Measurements from ENCODE around the gene IL19. TPM values are rescaled to one million over a fixed set of nuclear protein-coding genes. Genes with fewer than 3 reads are reported as not detected.

IL19 gene
- total RNA-seq, 4 donors from 2014 or later = 0.76 TPM; not detected in 3

DNA sequence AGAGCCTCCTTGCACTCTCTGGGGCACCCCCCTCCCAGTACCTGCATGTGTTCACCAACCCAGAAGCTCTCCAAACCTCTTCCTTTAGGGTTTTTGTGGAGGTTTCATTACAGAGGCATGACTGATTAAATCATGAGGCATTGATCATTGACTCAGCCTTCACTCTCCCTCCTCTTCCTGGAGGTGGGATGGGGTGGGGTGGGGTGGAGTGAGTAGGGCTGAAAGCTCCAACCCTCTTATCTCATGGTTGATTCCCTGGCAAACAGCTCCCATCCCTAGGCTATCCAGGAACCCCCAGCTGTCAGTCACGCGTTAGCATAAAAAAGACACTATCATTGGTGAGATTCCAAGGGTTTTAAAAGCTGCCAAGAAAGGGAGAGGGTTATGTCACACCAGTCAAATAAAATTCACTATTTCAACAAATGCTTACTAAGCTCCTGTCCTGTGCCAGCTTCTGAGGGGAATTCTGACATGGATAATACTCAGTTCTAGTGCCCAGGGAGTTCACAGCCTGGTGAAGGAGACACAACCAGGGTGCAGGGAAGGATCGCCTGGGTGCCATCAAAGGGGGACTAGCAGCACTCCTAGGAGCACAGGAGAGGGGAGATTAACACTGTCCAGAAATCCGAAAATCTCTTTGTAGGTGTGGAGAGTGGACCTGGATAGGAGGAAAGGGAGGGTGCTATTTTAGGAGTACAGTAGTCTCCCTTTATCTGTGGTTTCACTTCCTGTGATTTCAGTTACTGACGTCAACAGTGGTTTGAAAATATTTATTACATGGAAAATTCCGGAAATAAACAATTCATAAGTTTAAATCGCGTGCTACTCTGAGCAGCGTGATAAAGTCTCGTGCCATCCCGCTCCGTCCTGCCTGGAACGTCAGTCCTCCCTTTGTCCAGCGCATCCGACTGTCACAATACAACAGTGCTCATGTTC lies 119.8 kb downstream of the IL19 start:
- TF ChIP-seq, protein P1, sequence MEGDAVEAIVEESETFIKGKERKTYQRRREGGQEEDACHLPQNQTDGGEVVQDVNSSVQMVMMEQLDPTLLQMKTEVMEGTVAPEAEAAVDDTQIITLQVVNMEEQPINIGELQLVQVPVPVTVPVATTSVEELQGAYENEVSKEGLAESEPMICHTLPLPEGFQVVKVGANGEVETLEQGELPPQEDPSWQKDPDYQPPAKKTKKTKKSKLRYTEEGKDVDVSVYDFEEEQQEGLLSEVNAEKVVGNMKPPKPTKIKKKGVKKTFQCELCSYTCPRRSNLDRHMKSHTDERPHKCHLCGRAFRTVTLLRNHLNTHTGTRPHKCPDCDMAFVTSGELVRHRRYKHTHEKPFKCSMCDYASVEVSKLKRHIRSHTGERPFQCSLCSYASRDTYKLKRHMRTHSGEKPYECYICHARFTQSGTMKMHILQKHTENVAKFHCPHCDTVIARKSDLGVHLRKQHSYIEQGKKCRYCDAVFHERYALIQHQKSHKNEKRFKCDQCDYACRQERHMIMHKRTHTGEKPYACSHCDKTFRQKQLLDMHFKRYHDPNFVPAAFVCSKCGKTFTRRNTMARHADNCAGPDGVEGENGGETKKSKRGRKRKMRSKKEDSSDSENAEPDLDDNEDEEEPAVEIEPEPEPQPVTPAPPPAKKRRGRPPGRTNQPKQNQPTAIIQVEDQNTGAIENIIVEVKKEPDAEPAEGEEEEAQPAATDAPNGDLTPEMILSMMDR (IDR thresholded peaks at IDR 0.05) = no peak
- no peak for TF ChIP-seq POLR2A (IDR thresholded peaks at IDR 0.05)

DNA sequence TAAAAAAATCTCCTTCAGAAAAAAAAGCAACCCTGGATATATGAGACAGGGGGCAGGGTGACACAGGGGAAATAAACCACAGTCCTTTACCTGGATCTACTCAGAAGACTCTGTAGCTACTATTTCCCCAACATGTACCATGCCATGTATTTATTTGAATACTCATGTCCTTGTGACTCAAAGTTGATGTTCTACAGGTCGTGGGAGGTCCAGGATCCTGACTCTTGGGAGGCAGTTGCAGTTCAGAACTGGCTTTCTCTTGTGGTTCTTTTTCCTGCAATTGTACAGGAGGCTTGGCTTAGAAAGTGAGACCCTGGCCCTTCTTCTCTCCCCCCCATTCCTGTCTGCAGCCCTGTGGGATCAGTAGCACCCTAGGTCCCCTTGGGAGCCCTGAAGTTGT lies 120.8 kb downstream of the IL19 start:
- DNase-seq = no peak
- Histone ChIP-seq H3K27ac (no peak overlapping the region), H3K9me3 (no peaks in the 10 kb centered on the region), H3K4me3 (no peak overlapping the region), H3K4me1 (no peaks in the 10 kb centered on the region), H3K36me3 (no peaks in the 10 kb centered on the region), H3K27me3 (no peaks in the 10 kb centered on the region)
- TF ChIP-seq POLR2A (IDR thresholded peaks at IDR 0.05) = no peak
- TF ChIP-seq, protein P1 (IDR thresholded peaks at IDR 0.05) = no peak
- intact Hi-C loops (cut with DNase I; ENCODE audit: low total_unique reads) = no loop called here

More for the DNA sequence above, 119.8 kb downstream of the IL19 start:
- DNase-seq = no peak
- Histone ChIP-seq H3K27ac (no peak overlapping the region), H3K36me3 (no peaks in the 10 kb centered on the region), H3K9me3 (no peaks in the 10 kb centered on the region), H3K4me1 (no peaks in the 10 kb centered on the region), H3K27me3 (no peaks in the 10 kb centered on the region), H3K4me3 (no peak overlapping the region)
- intact Hi-C loops (cut with DNase I; ENCODE audit: low total_unique reads) = no loop called here

Small RNA genes lying within 50 kb of the gene (small RNA-seq; reads per million reads assigned to genes)
- gene RF00019 = not detected

Other genes with a start within 250 kb of the IL19 start
- gene EIF2D, start 158.3 kb upstream of the IL19 start, total RNA-seq = 100 to 1,000 TPM in 1 of 4 donors, 10 to 100 TPM in 3; 19.1 to 106 (median 54.2) TPM
- gene DYRK3, start 135.2 kb upstream of the IL19 start, total RNA-seq = 10 to 100 TPM; 10.8 to 24.7 (median 14.7) TPM
- gene MAPKAPK2, start 85.9 kb upstream of the IL19 start, total RNA-seq = 10 to 100 TPM; 17.1 to 89.2 (median 27.4) TPM
- 1 to 10 TPM in 1 of 4 donors, under 1 TPM in 1, not detected in 2; 0.55 to 3.2 TPM for gene IL10, start 1.7 kb downstream of the IL19 start, total RNA-seq
- 10 to 100 TPM in 1 of 4 donors, not detected in 3; 40.6 TPM for gene IL20, start 94.8 kb downstream of the IL19 start, total RNA-seq
- gene IL24, start 126.7 kb downstream of the IL19 start, total RNA-seq = not detected
- gene FCMR, start 151.2 kb downstream of the IL19 start, total RNA-seq = 1 to 10 TPM in 2 of 4 donors, under 1 TPM in 1, not detected in 1; 0.59 to 1.7 (median 1.7) TPM
- 1 to 10 TPM in 3 of 4 donors, under 1 TPM in 1; 0.69 to 7.1 (median 3.1) TPM for gene PIGR, start 175.7 kb downstream of the IL19 start, total RNA-seq
- gene FCAMR, start 199.7 kb downstream of the IL19 start, total RNA-seq = not detected

Data from uterus (tissue), 4 donors.